Adipocyte (in vitro differentiated cells): Measurements from ENCODE around the gene TUNAR.

Source experiments
- DNase-seq: peaks from one replicate; pipeline ENCODE4 v3.0.0-alpha.2; 2015; ENCODE audit warnings: low read depth
- H3K27me3 ChIP-seq: replicated peaks from 2 replicates; pipeline ENCODE4 v1.7.0; 2013; ENCODE audit warnings: mild to moderate bottlenecking, low read length, moderate library complexity; ENCODE audit not compliant: control insufficient read depth, insufficient read depth
- H3K36me3 ChIP-seq: 2 replicates; pipeline ENCODE4 v1.7.0; 2013; ENCODE audit warnings: low read length, mild to moderate bottlenecking, moderate library complexity; ENCODE audit not compliant: control insufficient read depth, insufficient read depth, severe bottlenecking
- H3K4me1 ChIP-seq: 2 replicates; pipeline ENCODE4 v1.7.0; 2013; ENCODE audit warnings: mild to moderate bottlenecking, low read length, moderate library complexity; ENCODE audit not compliant: control insufficient read depth, insufficient read depth
- H3K4me3 ChIP-seq: 2 replicates; pipeline ENCODE4 v1.7.0; 2013; ENCODE audit warnings: mild to moderate bottlenecking, low read length, moderate library complexity
- H3K9ac ChIP-seq: 2 replicates; pipeline ENCODE4 v1.7.0; 2013; ENCODE audit warnings: mild to moderate bottlenecking, low read length, moderate library complexity
- H3K9me3 ChIP-seq: 2 replicates; pipeline ENCODE4 v1.7.0; 2013; ENCODE audit warnings: mild to moderate bottlenecking, low read length, moderate library complexity; ENCODE audit not compliant: control insufficient read depth

The TUNAR gene

DNA sequence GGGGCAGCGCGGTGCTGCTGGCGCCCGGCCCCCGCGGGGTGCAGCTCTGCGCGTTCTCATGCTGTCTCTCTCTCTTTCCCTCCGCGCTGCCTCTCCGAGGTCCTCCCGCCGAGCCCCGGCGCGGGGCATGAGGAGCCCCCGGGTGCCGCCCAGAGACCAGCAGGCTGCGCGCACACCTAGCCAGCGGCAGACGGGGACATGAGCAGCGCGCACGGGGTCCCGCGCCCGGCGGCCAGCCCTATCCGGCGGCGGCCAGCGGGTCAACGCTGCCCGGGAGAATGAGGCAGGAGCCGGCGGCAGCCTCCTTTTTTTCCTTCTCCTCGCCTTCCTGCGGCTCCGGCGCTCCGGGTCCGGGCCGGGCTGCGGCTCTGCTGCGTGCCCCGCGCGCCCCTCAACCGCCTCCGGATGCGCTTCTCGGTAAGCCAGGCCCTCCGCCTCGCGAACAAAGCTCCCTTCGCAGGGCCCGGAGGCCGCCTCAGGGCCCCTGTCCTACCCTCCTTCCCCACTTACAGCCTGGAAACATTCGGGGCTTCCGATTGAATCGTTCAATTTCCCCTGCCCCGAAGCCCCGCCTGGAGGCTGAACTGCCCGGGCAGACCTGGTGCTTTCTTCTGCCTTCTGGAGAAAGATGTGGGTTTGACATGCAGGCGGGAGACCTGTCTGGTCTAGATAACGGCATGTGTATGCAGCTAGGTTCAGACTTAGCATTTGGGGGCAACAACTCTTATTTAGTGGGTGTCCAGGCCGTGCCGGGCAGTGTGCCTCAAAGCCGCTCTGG, at the start of gene TUNAR:
TUNAR (plus strand) TSS at position 72 of the 778 bp plus-strand sequence.
- H3K36me3 ChIP-seq = no peaks in the 10 kb centered on the region
- no peak within 1 kb of the TSS for H3K4me3 ChIP-seq
- H3K4me1 ChIP-seq = no peaks in the 10 kb centered on the region
- H3K27me3 ChIP-seq = peaks cover 77% of the 10 kb centered on the region
- no peak for DNase-seq
- no peaks in the 10 kb centered on the region for H3K9me3 ChIP-seq
- no peak within 1 kb of the TSS for H3K9ac ChIP-seq

DNA sequence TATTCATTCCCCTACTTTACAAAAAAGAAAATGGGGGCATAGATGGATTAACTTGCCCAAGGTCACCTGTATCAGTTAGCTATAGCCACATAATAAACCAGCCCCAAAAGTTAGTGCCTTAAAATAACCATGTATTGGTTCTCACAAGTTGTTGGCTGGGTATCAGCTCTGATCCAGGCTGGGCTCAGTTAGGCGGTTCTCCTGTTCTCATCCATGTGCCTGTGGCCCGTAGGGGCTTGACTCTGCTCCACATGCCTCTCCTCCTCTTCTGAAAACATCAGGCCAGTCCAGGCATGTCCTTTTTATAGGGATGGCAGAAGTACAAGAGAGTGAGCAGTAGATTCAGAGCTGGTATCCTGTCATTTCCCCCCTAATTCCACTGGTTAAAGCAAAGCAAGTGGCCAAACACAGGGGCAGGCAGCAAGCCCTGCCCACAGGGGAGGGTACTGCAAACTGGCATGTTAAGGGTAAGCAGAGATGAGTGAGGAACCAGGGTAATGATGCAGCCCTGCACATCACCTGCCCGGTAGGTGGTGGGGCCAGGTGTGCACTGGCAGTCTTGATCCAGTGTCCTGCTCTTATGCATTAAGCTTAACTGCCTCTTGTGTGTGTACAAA, 47.9 kb upstream of the TUNAR start:
- DNase-seq = no peak
- Histone ChIP-seq H3K36me3 (no peaks in the 10 kb centered on the region), H3K27me3 (peaks cover 10% of the 10 kb centered on the region), H3K4me3 (no peak overlapping the region), H3K4me1 (no peaks in the 10 kb centered on the region), H3K9ac (no peak overlapping the region), H3K9me3 (peaks cover 6% of the 10 kb centered on the region)

DNA sequence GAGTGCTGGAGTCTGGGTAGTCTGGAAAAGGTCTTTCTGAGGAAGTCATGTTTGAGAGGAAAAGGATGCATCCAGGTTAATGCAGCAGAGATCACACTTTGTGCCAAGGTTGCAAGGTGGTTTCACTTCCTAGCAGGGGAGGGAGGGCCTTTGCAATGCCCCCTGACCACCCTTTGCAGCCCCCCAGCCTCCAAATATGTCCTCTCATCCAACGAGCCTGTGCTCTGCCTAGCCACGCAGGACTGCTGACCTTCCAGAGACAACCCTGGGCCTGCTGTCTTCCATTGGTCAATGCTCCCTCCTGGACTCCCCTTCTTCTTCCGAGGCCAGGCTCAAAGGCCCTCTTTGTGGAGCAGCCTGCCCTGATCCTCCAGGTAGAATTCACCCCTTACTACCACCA, 47.3 kb upstream of the TUNAR start:
- no peak overlapping the region for H3K4me3 ChIP-seq
- peaks cover 6% of the 10 kb centered on the region for H3K9me3 ChIP-seq
- peaks cover 10% of the 10 kb centered on the region for H3K27me3 ChIP-seq
- H3K4me1 ChIP-seq = no peaks in the 10 kb centered on the region
- no peak for DNase-seq
- no peaks in the 10 kb centered on the region for H3K36me3 ChIP-seq
- no peak overlapping the region for H3K9ac ChIP-seq

DNA sequence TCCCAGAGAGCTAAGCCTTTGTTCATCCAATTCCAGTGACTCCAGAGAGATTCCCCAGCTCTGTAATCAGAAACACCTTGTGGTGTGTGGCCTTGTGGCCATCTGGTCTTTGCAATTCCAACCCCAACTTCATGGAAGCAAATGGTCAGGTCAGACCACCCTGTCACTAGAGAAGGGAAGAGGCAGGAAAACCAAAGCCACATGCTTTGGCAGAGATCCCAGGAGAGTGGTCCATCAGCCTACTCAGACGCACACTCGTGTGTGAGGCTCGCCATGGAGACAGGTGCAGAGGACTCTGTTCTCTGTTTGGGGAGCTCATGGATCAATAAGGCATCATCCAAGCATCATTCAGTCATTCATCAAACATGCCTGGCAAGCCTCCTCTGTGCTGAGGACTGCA, 46.2 kb upstream of the TUNAR start:
- Histone ChIP-seq H3K4me1 (no peaks in the 10 kb centered on the region), H3K4me3 (no peak overlapping the region), H3K9ac (no peak overlapping the region), H3K9me3 (peaks cover 6% of the 10 kb centered on the region), H3K27me3 (peaks cover 7% of the 10 kb centered on the region), H3K36me3 (no peaks in the 10 kb centered on the region)
- DNase-seq = no peak

DNA sequence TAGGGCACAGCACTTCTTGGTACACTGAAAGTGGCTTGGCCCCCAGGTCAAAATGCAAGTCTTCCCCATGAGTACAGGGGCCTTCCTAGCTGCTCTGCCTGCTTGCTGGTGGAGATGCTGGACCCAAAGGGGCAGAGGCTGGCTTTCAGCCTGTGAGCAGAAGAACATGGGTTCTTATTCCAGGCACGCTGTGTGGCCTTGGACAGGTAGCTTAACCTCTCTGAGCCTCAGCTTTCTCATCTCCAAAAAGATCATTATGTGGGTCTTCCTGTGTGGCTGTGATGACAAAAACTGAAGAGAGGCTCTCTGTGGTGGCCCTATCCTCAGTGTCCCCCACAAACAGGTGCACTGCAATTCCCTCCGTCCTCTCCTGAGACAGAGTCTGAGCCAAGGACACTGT, 45.6 kb upstream of the TUNAR start:
- Histone ChIP-seq H3K4me3 (no peak overlapping the region), H3K9ac (no peak overlapping the region), H3K9me3 (peaks cover 6% of the 10 kb centered on the region), H3K4me1 (no peaks in the 10 kb centered on the region), H3K27me3 (peaks cover 7% of the 10 kb centered on the region), H3K36me3 (no peaks in the 10 kb centered on the region)
- DNase-seq = no peak

DNA sequence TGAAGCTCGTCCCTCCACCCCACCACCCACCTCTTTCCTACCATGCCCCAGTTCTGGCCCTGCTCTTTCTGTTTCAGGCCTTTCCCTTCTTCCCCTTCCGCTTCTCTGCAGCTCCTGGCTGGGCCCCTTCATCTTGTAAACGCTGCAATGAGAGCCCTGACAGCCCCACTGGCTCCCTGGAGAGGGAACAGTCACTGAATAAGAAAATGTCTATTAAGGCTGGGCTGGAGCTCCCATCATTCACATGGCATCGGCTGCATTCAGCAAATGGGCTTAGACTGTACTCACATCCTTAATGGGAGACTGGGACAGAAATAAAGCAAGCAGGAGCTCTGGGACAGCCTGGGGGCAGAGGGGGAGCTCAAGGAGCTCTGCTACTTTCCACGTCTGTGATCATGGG, 45.2 kb upstream of the TUNAR start:
- Histone ChIP-seq H3K36me3 (no peaks in the 10 kb centered on the region), H3K4me1 (no peaks in the 10 kb centered on the region), H3K27me3 (peaks cover 7% of the 10 kb centered on the region), H3K9ac (no peak overlapping the region), H3K9me3 (peaks cover 6% of the 10 kb centered on the region), H3K4me3 (no peak overlapping the region)
- no peak for DNase-seq

GRCh38 chr14:95832012-95832411, 44.6 kb upstream of the TUNAR start:
- Histone ChIP-seq H3K36me3 (no peaks in the 10 kb centered on the region), H3K9me3 (peaks cover 6% of the 10 kb centered on the region), H3K9ac (no peak overlapping the region), H3K27me3 (peaks cover 7% of the 10 kb centered on the region), H3K4me1 (no peaks in the 10 kb centered on the region), H3K4me3 (no peak overlapping the region)
- no peak for DNase-seq

GRCh38 chr14:95833429-95833828, 43.2 kb upstream of the TUNAR start:
- H3K9me3 ChIP-seq = peaks cover 6% of the 10 kb centered on the region
- H3K9ac ChIP-seq = no peak overlapping the region
- peaks cover 7% of the 10 kb centered on the region for H3K27me3 ChIP-seq
- no peak overlapping the region for H3K4me3 ChIP-seq
- H3K4me1 ChIP-seq = no peaks in the 10 kb centered on the region
- no peak for DNase-seq
- H3K36me3 ChIP-seq = no peaks in the 10 kb centered on the region

GRCh38 chr14:95834496-95834895, 42.1 kb upstream of the TUNAR start:
- H3K36me3 ChIP-seq = no peaks in the 10 kb centered on the region
- H3K27me3 ChIP-seq = peaks cover 7% of the 10 kb centered on the region
- H3K9ac ChIP-seq = no peak overlapping the region
- no peak for DNase-seq
- H3K4me1 ChIP-seq = no peaks in the 10 kb centered on the region
- H3K4me3 ChIP-seq = no peak overlapping the region
- H3K9me3 ChIP-seq = no peaks in the 10 kb centered on the region

- DNase-seq = no peak
- no peaks in the 10 kb centered on the region for H3K9me3 ChIP-seq
- no peaks in the 10 kb centered on the region for H3K36me3 ChIP-seq
- H3K9ac ChIP-seq = no peak overlapping the region
- peaks cover 5% of the 10 kb centered on the region for H3K27me3 ChIP-seq
- H3K4me3 ChIP-seq = no peak overlapping the region
- H3K4me1 ChIP-seq = no peaks in the 10 kb centered on the region
Measured at GRCh38 chr14:95835121-95835730, 41.4 kb upstream of the TUNAR start.

DNA sequence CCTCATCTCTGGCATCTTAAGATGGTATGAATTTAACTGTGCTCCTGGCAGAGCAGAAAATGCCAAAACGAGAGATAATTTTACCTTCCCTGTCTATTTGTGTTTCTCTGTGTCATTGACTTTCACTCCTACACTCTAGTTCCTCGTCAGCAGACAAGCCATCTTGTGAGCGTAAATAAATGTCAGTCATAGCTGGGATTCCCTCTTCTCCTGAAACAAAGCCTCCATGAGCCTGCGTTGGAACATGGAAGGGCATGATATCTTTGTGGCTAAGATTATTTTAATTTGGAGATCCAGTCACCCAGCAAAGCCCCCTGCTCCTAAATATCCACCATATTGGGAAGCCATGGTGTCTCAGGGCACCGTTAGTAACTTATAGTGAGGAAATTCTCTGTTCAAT, 37.8 kb upstream of the TUNAR start:
- no peak overlapping the region for H3K4me3 ChIP-seq
- no peak overlapping the region for H3K9ac ChIP-seq
- H3K4me1 ChIP-seq = no peaks in the 10 kb centered on the region
- H3K27me3 ChIP-seq = peaks cover 5% of the 10 kb centered on the region
- H3K9me3 ChIP-seq = no peaks in the 10 kb centered on the region
- H3K36me3 ChIP-seq = no peaks in the 10 kb centered on the region
- DNase-seq = no peak
